Uterus (tissue), 4 donors: Measurements from ENCODE around the gene ZDHHC14. TPM values are rescaled to one million over a fixed set of nuclear protein-coding genes. Genes with fewer than 3 reads are reported as not detected.
A peak's percentile ranks its signal among the peaks of the same experiment; 100 is the strongest.
"Not testable (repeated sequence)": the region's sequence is repeated elsewhere in the genome, so short reads cannot be mapped to it uniquely, and the experiment has no call there.

Experiments
- DNase-seq, 2 donors: peaks; one replicate each; pipeline ENCODE4 v3.0.0-alpha.2; 2019 to 2020
- H3K27ac ChIP-seq, 2 donors: fragments of 200-600 bp; sonication (generic); 1 replicate in 1 of 2; 2 replicates in 1 of 2; pipeline ENCODE4 v1.5.1; 2016 to 2018
- H3K27me3 ChIP-seq, 2 donors: fragments of 200-600 bp; sonication (generic); one replicate each; pipeline ENCODE4 v1.5.1; 2018 to 2019; ENCODE audit warnings: control low read depth in 1 of 2
- H3K36me3 ChIP-seq, 2 donors: fragments of 200-600 bp; sonication (generic); one replicate each; pipeline ENCODE4 v1.5.1; 2019; ENCODE audit warnings: control low read depth in 1 of 2
- H3K4me1 ChIP-seq, 2 donors: fragments of 200-600 bp; sonication (generic); one replicate each; pipeline ENCODE4 v1.5.1; 2018 to 2019; ENCODE audit warnings: control low read depth in 1 of 2
- H3K4me3 ChIP-seq, 2 donors: fragments of 200-600 bp; sonication (generic); 1 replicate in 1 of 2; 2 replicates in 1 of 2; pipeline ENCODE4 v1.5.1; 2018 to 2019; ENCODE audit warnings: mild to moderate bottlenecking in 1 of 2
- H3K9me3 ChIP-seq, 2 donors: fragments of 200-600 bp; sonication (generic); one replicate each; pipeline ENCODE4 v1.5.1; 2019; ENCODE audit warnings: control low read depth in 1 of 2
- POLR2A ChIP-seq, 2 donors: fragments of 450-650 bp; IDR thresholded peaks; one replicate each; pipeline ENCODE4 v1.6.1; 2016; ENCODE audit warnings: antibody characterized with exemption in 2 of 2, mild to moderate bottlenecking in 1 of 2, moderate library complexity in 1 of 2
- intact Hi-C: fragments of 100-400 bp; cut with DNase I; formaldehyde crosslinking; loops from one replicate; pipeline ENCODE4 v1.15.1; 2023; ENCODE audit warnings: low total_unique reads
- total RNA-seq, 4 donors: library from RNA; depleted of rRNA in 3 of 4; stranded (reverse); fragments of >200 nt in 3 of 4; gene quantifications; one replicate each; pipeline versions ENCODE4 v1.1.0 to v1.2.4, GENCODE V29; 2014 to 2023
- TF ChIP-seq, protein P1 (sequence below), 4 experiments: fragments of 200-600 bp in 2 of 4; fragments of 450-650 bp in 2 of 4; sonication (generic) in 2 of 4; IDR thresholded peaks; one replicate each; pipeline ENCODE4 v1.5.1; 2016 to 2019; ENCODE audit warnings: antibody characterized with exemption in 4 of 4, mild to moderate bottlenecking in 2 of 4, moderate library complexity in 1 of 4
- donor health status: DM: yes; HTN: yes; CAD: no.

The ZDHHC14 gene
- total RNA-seq, 4 donors from 2014 or later = 5.6 to 28.3 (median 12.9) TPM

DNA sequence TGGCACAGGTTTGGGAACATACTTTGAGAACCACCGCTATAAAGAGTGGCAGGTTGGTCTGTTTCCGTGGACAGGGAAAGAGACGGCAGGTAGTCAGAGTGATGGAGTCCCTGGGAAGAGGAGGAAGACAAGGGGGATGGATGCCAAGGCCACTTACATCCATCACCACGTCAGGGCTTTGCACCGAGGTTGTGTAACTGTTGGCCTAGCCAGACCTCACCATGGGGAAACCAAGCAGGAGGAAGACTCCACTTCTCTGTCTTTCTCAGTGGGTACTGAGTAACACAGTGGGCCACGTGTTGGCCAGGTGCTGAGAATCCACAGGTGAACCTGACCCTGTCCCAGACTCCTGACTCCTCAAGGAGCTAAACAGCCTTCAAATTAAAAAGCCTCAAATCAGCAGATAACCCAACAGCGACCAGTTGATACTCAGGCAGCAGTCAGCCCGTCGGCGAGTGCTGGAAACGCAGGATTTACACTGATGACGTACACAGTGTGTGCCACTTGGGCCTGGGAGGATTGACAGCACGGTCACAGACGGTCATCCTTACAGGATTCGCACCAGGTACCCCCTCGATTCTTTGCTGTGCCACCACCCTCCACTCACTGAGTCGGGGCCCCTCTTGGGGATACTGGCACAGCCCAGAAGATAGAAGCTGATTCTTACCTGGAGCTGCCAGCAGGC lies 307.4 kb downstream of the ZDHHC14 start:
- no peak for TF ChIP-seq POLR2A (IDR thresholded peaks at IDR 0.05)
- TF ChIP-seq, protein P1, sequence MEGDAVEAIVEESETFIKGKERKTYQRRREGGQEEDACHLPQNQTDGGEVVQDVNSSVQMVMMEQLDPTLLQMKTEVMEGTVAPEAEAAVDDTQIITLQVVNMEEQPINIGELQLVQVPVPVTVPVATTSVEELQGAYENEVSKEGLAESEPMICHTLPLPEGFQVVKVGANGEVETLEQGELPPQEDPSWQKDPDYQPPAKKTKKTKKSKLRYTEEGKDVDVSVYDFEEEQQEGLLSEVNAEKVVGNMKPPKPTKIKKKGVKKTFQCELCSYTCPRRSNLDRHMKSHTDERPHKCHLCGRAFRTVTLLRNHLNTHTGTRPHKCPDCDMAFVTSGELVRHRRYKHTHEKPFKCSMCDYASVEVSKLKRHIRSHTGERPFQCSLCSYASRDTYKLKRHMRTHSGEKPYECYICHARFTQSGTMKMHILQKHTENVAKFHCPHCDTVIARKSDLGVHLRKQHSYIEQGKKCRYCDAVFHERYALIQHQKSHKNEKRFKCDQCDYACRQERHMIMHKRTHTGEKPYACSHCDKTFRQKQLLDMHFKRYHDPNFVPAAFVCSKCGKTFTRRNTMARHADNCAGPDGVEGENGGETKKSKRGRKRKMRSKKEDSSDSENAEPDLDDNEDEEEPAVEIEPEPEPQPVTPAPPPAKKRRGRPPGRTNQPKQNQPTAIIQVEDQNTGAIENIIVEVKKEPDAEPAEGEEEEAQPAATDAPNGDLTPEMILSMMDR (IDR thresholded peaks at IDR 0.05) = no peak
- DNase-seq = no peak
- intact Hi-C loops = no loop called here
- H3K9me3 ChIP-seq = no peaks in the 10 kb centered on the region
- H3K36me3 ChIP-seq = no peaks in the 10 kb centered on the region
- no peak overlapping the region for H3K4me3 ChIP-seq
- H3K27me3 ChIP-seq = no peaks in the 10 kb centered on the region
- no peaks in the 10 kb centered on the region for H3K4me1 ChIP-seq
- no peak overlapping the region for H3K27ac ChIP-seq

GRCh38 chr6:157688960-157689599 lies 308.1 kb downstream of the ZDHHC14 start:
- Histone ChIP-seq H3K9me3 (no peaks in the 10 kb centered on the region), H3K27ac (no peak overlapping the region), H3K4me3 (no peak overlapping the region), H3K4me1 (no peaks in the 10 kb centered on the region), H3K27me3 (no peaks in the 10 kb centered on the region), H3K36me3 (no peaks in the 10 kb centered on the region)
- intact Hi-C loops = no loop called here
- no peak for TF ChIP-seq POLR2A (IDR thresholded peaks at IDR 0.05)
- TF ChIP-seq, protein P1 (IDR thresholded peaks at IDR 0.05) = peak; percentile 7 to 21 (median 16)
- DNase-seq = peak in 1 of 2 donors; percentile 38

- H3K27me3 ChIP-seq = no peaks in the 10 kb centered on the region
- no peak for TF ChIP-seq POLR2A (IDR thresholded peaks at IDR 0.05)
- TF ChIP-seq, protein P1 (IDR thresholded peaks at IDR 0.05) = no peak
- intact Hi-C loops = no loop called here
- no peak overlapping the region for H3K27ac ChIP-seq
- H3K9me3 ChIP-seq = no peaks in the 10 kb centered on the region
- no peaks in the 10 kb centered on the region for H3K36me3 ChIP-seq
- H3K4me1 ChIP-seq = no peaks in the 10 kb centered on the region
- H3K4me3 ChIP-seq = no peak overlapping the region
- DNase-seq = no peak
Measured at GRCh38 chr6:157689875-157690274, 308.9 kb downstream of the ZDHHC14 start.

DNA sequence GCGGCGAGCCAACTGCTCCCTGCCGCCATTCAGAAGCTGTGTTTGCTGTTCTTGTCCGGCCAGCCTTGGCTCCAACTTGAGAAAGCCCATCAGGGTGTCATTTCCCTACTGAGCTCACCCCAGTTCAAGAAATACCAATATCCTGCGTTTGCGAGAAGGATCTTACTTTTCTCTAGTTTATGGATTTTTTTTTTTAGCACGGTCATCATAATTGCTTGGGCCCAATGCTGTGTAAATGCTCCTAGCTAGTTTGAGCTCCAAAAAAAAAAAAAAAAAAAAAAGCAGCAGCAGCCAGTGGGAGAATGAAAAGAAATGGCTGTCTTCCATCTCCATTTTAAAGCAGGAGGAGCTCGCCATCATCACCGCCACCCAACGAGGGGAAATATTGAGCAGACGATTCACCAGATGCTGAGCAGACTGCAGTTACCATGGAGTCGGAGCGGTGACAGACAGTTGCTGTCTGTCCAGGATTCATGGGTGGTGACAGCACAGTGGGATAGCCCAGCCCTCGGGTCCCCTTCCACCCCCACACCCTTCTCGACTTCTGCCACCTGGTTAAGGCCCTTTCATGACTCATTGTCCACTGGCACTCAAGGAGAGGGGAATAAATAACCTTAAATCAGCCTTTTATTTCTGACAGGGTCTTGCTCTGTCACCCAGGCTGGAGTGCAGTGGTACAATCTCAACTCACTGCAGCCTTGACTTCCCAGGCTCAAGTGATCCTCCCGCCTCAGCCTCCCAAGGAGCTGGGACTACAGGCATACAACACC lies 309.6 kb downstream of the ZDHHC14 start:
- Histone ChIP-seq H3K9me3 (no peaks in the 10 kb centered on the region), H3K27me3 (no peaks in the 10 kb centered on the region), H3K27ac (no peak overlapping the region), H3K36me3 (no peaks in the 10 kb centered on the region), H3K4me1 (no peaks in the 10 kb centered on the region), H3K4me3 (no peak overlapping the region)
- TF ChIP-seq, protein P1 (IDR thresholded peaks at IDR 0.05) = no peak
- TF ChIP-seq POLR2A (IDR thresholded peaks at IDR 0.05) = no peak
- intact Hi-C loops = no loop called here
- no peak for DNase-seq

DNA sequence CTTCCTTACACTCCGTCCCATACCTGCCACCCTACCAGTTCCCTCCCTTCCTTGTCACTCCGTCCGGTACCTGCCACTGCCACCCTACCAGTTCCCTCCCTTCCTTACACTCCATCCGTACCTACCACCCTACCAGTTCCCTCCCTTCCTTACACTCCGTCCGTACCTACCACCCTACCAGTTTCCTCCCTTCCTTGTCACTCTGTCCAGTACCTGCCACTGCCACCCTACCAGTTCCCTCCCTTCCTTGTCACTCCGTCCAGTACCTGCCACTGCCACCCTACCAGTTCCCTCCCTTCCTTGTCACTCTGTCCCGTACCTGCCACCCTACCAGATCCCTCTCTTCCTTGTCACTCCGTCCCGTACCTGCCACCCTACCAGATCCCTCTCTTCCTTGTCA lies 310.6 kb downstream of the ZDHHC14 start:
- intact Hi-C loops, H3K36me3 ChIP-seq, H3K4me3 ChIP-seq, H3K27ac ChIP-seq, H3K4me1 ChIP-seq, DNase-seq, H3K9me3 ChIP-seq, H3K27me3 ChIP-seq: not testable (repeated sequence)
